M059J (cell line): Measurements from ENCODE around the gene LDLRAD2. TPM values are rescaled to one million over a fixed set of nuclear protein-coding genes. Genes with fewer than 3 reads are reported as not detected.
"Not testable (repeated sequence)": the region's sequence is repeated elsewhere in the genome, so short reads cannot be mapped to it uniquely, and the experiment has no call there.

Experiments
- DNase-seq: peaks from one replicate; pipeline ENCODE4 v3.0.0-alpha.2; 2012; ENCODE audit warnings: low read depth
- total RNA-seq: library from RNA; depleted of rRNA; stranded (reverse); fragments of >200 nt; shearing (Covaris generic); gene quantifications from 2 replicates; pipeline ENCODE4 v1.2.3, GENCODE V29; 2014; rRNA removed

LDLRAD2 gene, protein sequence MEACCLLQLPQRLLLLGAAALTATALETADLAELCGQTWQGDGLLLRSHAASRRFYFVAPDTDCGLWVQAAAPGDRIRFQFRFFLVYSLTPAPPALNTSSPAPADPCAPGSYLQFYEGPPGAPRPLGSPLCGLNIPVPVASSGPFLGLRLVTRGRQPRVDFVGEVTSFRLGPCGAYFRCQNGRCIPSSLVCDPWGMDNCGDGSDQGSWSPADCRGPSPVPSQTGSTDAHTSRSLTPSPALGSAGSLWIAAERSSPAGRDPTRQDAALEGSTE
- not detected in 2 replicates for total RNA-seq

DNA sequence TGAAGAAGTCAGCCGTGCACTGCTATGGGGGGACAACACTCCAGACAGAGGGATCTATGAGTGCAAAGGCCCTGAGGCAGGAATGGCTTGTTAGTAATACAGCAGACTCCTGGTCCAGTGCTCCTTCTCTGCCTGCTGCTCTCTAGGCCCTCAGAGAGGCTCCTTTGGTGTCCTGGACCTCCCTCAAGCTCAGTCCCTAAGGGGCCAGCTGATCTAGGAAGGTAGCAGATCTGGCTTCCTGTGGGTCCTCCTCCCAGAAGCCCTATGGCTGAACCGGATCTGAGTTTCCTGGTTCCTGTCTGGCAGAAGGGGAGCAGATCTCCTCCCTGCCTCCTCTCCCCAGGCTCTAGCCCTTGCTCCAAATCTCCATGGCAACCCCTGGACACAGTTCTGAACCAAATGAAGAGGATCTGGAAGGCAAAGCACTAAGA lies at the start of gene LDLRAD2:
LDLRAD2 (plus strand) TSS at position 391 of the 431 bp plus-strand sequence. CDS start 187 bp downstream, outside the sequence.
- peak; percentile 61 for DNase-seq

DNA sequence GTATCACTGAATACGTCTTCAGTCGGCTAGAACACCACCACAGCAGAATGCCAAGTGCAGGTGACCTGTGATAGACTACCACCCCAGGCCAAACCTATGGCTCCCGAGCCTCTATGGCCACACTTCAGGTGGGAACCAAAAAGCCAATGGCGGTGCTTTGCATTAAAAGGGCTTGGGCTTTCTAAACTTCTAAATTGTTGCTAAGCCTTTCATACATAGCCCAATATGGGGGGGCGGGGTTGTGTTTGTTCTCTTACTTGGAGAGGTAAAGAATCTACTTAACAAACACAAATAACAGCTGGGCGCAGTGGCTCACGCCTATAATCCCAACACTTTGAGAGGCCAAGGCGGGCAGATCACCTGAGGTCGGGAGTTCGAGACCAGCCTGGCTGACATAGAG lies 48.8 kb upstream of the LDLRAD2 start:
- DNase-seq: no peak

DNA sequence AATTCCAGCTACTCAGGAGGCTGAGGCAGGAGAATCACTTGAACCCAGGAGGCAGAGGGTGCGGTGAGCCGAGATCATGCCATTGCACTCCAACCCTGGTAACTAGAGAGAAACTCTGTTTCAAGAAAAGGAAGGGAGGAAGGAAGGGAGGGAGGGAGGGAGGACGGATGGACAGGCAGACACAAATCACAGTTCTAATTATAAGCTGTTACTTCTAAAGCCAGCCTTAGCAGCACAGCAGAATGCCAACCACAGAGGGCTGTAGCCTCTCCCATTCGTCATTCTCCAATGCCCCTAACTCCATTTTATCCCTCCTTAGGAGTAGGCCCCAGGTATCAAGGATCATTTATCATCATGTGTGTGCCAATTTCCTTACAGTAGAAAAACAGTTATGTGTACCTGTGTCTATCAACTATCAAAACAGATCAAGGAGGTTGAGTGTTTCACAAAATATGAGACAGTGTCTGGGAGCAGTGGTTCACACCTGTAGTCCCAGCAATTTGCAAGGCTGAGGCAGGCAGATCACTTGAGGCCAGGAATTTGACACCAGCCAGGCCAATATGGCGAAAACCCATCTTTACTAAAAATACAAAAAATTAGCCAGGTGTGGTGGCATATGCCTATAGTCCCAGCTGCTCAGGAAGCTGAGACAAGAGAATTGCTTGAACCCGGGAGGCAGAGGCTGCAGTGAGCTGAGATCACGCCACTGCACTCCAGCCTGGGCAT lies 48.2 kb upstream of the LDLRAD2 start:
- no peak for DNase-seq

DNA sequence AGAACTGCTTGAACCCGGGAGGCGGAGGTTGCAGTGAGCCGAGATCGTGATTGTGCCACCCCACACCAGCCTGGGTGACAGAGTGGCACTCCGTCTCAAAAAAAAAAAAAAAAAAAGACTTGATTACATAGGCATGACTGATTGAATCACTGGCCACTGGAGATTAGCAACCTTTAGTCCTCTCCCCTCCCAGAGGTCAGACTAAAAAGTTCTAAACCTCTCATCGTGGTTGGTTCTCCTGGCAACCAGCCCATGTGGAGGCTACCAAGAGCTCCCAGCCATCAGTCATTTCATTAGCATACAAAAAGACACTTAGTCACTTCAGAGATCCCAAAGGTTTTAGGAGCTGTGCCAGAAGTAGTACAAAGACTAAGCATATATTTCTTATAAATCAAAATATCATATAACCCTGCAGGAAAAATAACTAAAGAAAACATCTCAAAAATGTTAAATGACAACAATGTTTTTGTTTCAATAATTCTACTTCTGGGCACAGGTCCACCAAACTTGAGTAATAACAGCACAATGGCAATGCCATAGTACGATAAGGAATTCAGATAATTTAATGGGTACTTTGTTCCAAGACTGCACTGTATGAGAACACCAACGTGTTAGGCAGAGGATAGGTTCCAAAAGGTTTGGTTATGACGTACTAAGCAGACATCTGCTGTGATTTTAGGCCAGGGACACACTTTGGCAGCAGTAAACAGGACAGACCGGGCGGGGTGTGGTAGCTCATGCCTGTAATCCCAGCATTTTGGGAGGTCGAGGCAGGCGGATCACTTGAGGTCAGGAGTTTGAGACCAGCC lies 47.2 kb upstream of the LDLRAD2 start:
- peak; percentile 99 for DNase-seq

DNA sequence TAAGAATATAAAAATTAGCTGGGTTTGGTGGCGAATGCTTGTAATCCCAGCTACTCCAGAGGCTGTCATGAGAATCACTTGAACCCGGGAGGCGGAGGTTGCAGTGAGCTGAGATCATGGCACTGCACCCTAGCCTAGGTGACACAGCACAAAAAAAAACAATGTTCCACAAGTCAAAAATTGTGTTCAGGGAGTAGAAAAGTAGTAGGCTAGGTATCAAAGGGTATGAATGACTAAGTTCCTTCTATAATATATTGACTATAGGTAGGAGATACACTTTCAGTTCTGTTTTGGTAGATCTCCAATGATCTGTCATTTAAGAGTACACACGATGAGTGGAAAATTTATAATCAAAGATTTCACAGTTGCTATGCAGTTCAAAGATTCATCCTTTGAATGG lies 45.9 kb upstream of the LDLRAD2 start:
- DNase-seq: no peak

DNA sequence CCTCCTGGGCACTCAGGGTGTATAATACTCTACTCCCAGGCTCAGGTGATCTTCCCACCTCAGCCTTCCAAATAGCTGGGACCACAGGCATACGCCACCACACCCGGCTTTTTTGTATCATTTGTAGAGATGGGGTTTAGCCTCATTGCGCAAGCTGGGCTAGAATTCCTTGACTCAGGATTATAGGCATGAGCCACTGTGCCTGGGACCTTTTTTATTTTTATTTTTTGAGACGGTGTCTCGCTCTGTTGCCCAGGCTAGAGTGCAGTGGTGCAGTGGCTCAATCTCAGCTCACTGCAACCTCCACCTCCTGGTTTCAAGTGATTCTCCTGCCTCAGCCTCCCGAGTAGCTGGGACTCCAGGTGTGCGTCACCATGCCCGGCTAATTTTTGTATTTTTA lies 45.0 kb upstream of the LDLRAD2 start:
- DNase-seq: not testable (repeated sequence)

DNA sequence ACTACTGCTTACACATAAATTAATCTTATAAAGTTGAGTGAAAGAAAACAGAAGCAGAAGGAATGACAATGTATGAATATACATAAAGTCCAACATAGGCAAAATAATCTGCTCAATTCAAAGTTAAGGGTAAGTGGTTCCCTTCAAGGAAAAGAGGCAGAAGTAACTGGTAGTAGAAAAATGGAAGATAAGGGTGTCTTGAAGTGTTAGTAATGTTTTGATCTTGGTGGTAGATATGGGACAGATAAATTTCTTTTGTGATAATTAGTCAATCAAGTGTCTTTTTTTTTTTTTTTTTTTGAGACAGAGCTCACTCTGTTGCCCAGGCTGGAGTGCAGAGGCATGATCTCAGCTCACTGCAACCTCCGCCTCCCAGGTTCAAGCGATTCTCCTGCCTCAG lies 41.9 kb upstream of the LDLRAD2 start:
- DNase-seq: no peak

DNA sequence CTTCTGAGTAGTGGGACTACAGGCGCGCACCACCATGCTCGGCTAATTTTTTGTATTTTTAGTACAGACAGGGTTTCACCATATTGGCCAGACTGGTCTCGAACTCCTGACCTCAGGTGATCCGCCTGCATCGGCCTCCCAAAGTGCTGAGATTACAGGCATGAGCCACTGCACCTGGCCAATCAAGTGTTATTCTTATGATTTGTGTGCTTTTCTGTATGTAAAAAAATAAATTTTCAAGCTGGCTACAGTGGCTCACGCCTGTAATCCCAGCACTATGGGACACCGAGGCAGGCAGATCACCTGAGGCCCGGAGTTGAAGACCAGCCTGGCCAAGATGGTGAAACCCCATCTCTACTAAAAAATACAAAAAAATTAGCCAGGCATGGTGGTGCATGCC lies 41.5 kb upstream of the LDLRAD2 start:
- not testable (repeated sequence) for DNase-seq

DNA sequence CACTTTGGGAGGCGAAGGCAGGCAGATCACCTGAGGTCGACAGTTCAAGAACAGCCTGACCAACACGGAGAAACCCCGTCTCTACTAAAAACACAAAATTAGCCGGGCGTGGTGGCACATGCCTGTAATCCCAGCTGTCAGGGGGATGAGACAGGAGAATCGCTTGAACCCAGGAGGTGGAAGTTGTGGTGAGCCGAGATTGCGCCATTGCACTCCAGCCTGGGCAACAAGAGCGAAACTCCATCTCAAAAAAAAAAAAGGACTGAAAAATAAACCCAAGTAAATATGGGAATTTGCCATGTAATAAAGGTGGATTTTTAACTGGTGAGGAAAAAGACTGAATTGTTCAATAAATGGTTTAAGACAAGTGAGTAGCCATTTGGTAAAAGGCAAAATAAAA lies 40.4 kb upstream of the LDLRAD2 start:
- not testable (repeated sequence) for DNase-seq

DNA sequence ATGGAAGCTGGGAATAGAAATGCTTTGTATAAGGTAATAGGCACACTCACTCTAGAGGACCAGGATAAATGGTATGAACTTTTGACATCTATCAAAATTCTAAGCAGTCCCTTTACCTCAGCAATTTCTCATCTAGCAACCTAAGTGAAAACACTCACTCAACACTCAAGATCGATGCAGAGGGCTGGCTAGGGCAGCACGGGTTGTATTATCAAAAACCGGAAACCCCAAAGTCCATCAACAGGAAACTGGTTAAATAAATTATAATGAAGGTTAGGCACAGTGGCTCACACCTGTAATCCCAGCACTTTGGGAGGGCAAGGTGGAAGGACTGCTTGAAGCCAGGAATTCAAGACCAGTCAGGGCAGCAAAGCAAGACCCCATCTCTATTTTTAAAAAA lies 38.5 kb upstream of the LDLRAD2 start:
- no peak for DNase-seq

DNA sequence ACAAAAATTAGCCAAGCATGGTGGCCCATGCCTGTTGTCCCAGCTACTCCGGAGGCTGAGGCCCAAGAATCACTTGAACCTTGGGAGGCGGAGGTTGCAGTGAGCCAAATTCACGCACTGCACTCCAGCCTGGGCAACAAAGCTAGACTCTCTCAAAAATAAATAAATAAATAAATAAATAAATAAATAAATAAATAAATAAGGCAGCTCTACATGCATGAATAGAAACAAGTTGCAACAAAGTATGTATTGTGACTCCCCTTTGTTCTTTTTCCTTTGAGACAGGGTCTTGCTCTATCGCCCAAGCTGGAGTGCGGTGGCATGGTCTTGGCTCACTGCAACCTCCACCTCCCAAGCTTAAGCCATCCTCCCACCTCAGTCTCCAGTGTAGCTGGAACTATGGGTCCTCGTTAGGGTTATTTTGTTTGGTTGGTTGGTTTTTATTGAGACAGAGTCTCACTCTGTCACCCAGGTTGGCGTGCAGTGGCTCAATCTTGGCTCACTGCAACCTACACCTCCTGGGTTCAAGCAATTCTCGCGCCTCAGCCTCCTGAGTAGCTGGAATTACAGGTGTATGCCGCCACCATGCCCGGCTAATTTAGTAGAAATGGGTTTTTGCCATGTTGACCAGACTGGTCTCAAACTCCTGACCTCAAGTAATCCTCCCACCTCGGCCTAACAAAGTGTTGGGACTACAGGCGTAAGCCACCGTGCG lies 37.1 kb upstream of the LDLRAD2 start:
- no peak for DNase-seq

DNA sequence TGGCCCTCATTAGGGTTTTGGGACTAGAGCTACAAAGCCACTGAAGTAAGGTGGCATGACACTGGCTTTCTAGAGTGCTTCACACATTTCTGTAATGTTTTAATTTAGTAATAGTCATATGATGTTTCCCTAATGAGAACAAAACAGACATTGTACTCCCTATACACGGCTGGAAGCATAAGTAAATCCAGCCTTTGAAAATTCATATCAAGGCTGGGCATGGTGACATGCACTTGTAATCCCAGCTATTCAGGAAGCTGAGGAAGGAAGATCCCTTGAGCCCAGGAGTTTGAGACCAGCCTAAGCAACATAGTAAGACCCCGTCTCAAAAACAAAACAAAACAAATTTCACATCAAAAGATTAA lies 36.5 kb upstream of the LDLRAD2 start:
- no peak for DNase-seq

DNA sequence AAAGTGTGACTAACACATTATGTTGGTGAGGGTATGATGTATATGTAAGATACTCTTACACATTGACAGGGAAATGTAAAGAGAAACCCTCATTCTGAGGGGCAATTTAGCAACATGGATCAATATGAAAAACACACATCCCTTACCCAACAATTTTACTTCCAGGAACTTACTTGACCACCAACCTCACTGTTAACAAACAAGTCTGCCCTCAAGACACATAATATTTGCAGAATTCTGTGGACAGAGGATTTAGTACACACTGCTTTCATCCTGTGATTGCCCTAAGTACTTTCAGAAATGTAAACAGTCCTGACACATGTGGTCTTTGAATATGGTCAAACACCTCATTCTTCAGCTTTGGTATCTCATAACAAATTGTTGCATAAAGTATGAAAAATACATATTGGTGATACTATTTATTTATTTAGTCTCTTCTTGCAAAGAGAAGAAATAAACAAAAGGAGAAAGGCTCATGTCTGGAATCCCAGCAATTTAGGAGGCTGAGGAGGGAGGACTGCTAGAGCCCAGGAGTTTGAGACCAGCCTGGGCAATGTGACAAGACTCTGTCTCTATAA lies 36.0 kb upstream of the LDLRAD2 start:
- peak; percentile 47 for DNase-seq

DNA sequence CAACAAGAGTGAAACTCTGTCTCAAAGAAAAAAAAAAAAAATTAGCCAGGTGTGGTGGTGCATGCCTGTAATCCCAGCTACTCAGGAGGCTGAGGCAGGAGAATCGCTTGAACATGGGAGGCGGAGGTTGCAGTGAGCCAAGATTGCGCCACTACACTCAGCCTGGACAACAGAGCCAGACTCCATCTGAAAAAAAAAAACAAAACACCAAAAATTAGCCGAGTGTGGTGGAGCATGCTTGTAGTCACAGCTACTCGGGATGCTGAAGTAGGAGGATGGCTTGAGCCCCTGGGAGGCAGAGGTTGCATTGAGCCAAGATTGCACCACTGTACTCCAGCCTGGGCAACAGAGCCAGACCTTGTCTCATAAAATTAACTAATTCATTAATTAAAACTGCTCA lies 35.1 kb upstream of the LDLRAD2 start:
- not testable (repeated sequence) for DNase-seq

DNA sequence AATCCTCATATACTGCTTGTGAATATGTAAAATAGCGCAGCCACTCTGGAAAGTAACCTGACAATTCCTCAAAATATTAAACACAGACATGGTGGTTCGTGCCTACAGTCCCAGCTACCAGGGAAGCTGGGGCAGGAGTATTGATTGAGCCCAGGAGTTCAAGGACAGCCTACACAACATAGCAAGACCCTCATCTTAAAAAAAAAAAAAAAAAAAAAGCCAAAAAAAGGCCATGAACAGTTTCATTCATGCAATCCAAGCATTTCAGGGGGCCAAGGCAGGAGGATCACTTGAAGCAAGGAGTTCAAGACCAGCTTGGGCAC lies 33.7 kb upstream of the LDLRAD2 start:
- no peak for DNase-seq

DNA sequence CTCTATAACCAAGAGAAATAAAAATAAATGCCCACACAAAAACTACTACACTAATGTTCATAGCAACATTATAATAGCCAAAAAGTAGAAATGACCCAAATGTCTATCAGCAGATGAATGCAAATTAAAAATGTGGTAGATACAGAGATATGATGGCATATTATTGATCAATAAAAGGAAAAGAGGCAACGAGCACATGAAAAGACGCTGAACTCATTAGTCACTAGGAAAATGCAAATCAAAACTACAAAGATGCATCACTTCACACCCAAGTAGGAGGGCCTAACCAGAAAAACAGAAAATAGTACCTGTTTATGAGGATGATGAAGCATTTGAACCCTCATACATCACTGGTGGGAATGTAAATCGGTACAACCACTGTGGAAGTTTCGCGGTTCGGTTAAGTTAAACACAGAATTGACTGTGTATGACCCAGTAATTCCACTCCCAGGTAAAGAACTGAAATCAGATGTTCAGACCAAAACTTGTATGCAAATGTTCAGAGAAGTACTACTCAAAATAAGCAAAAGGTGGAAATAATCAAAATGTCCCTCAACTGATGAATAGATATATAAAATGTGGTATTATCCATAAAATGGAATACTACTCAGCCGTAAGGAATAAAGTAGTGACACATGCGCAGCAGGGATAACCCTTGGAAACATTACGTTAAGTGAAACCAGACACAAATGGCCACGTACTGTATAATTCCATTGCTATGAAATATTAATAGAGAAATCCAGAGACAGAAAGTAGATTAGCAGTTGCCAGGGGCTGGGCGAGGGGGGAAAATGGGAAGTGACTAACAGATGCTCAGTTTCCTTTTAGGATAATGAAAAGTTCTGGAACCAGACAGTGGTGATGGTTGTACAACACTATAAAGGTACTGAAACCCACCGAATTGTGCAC lies 32.2 kb upstream of the LDLRAD2 start:
- DNase-seq: no peak

DNA sequence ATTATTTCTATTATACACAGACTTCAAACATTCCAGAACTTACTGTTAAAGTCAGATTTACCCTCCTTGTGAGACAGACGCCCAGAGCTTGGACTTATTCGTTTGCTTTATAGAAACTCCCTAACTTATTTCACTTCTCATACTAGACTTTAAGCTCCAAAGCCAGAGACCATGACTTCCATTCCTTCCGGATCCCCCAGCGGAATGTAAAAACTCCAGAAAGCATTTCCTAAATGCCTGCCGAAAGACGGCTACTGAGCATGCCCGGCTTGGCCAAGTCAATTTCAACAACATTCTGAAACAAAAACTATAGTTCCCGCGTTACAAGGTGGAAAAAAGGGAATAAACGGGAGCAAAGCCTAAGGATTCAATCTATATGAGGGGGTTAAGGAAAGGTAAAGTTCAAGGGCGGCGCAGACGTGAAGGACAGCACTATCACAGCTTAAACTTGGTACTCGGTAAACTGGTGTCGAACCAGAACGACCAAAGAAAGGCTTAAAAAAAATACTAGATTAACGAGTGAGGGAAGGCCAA lies 30.2 kb upstream of the LDLRAD2 start:
- peak; percentile 51 for DNase-seq

DNA sequence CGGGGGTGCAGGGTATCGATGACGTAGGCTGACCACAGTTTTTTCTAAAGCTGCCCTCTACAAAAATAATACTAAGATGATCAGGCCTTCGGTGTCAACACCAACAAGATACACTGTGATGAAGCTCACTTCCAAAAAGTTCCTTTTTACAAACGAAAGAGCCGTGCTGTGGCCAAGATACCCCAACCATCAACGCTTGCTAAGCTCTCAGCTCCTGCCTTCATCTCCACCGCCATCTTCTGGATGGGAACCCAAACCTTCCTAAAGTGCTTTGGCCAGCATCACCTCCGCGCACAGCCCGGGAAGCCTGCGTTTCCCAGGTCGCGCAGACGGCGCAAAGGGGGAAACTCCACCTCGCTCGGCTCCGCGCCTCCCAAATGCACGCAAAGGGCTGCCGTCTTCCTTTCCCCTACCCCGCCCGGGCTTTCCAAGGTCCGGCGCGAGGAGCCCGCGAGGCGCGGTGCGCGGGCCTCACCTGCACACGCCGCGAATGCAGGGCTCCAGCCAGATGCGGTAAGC lies 29.7 kb upstream of the LDLRAD2 start:
- peak; percentile 75 for DNase-seq

DNA sequence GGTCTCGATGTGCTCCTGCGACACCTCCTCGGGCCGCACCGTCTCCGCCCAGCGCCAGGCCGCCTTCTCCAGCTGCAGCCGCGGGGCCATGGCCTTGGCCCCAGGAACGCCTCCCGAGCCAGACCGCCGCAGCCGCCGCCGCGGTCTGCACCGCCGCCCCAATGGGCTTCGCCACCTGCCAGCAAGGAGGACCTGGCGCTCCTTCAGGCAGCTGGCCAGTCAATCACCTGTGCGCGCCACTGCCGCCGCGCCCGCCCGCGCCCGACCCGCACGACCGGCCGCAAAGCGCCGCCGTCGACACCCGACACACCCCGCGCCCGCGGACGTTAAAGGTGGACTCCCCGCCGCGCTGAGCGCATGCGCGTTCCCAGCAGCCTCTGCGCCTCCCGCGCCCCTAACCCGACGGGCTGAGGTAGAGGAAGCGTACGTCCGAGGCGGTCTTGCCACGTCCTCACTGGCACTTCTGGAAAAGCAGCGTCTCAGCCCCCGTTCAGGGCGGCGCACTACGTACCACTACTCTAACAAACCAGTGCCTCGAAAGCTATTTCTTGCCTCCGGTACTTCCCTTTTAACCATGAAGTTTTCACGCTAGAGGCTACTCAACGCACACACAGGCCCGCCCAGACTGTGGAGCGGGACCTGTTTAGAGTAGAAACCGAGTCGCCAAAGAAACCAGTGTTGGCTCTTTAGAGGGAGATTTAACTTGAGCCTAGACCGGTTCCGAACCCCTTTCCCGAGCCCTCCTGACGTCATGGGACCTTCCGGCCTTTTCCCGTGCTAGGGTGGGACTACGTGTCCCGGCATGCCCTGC lies 29.0 kb upstream of the LDLRAD2 start, which contains the start of gene USP48:
USP48 (minus strand) TSS at position 282 of the 811 bp plus-strand sequence; CDS start at position 90, 192 bp downstream.
- peak; percentile 96 for DNase-seq
